NCI-H187 (cell line): ENCODE data around the gene CHRNA7.
"Not testable (repeated sequence)": the region's sequence is repeated elsewhere in the genome, so short reads cannot be mapped to it uniquely, and the experiment has no call there.

Source experiments
- DNase-seq, 2 experiments: peaks; one replicate each; lab custom pipeline; 2025; lab: John Stamatoyannopoulos, UW

The CHRNA7 gene

GRCh38 chr15:32120577-32121383, 90.5 kb downstream of the CHRNA7 start:
- no peak for DNase-seq

- DNase-seq = no peak
Observed at GRCh38 chr15:32121384-32121695, 91.0 kb downstream of the CHRNA7 start.

- DNase-seq = no peak
Observed at GRCh38 chr15:32122013-32122412, 91.7 kb downstream of the CHRNA7 start.

GRCh38 chr15:32123473-32123872, 93.2 kb downstream of the CHRNA7 start:
- DNase-seq = no peak

- no peak for DNase-seq
Observed at GRCh38 chr15:32124726-32125125, 94.4 kb downstream of the CHRNA7 start.

GRCh38 chr15:32125595-32125994, 95.3 kb downstream of the CHRNA7 start:
- no peak for DNase-seq

- no peak for DNase-seq
Observed at GRCh38 chr15:32129815-32130214, 99.5 kb downstream of the CHRNA7 start.

GRCh38 chr15:32130823-32131222, 100.5 kb downstream of the CHRNA7 start:
- no peak for DNase-seq

GRCh38 chr15:32131803-32132202, 101.5 kb downstream of the CHRNA7 start:
- DNase-seq = no peak

GRCh38 chr15:32132859-32133258, 102.5 kb downstream of the CHRNA7 start:
- no peak for DNase-seq

GRCh38 chr15:32134842-32135241, 104.5 kb downstream of the CHRNA7 start:
- DNase-seq = no peak

- no peak for DNase-seq
Observed at GRCh38 chr15:32135335-32135734, 105.0 kb downstream of the CHRNA7 start.

GRCh38 chr15:32145512-32145911, 115.2 kb downstream of the CHRNA7 start:
- DNase-seq = not testable (repeated sequence)

- DNase-seq = no peak
Observed at GRCh38 chr15:32148833-32149555, 118.7 kb downstream of the CHRNA7 start.

- no peak for DNase-seq
Observed at GRCh38 chr15:32152574-32152973, 122.3 kb downstream of the CHRNA7 start.

- DNase-seq = not testable (repeated sequence)
Observed at GRCh38 chr15:32153868-32154623, 123.7 kb downstream of the CHRNA7 start.

- DNase-seq = not testable (repeated sequence)
Observed at GRCh38 chr15:32162143-32162542, 131.8 kb downstream of the CHRNA7 start.

- DNase-seq = not testable (repeated sequence)
Observed at GRCh38 chr15:32164065-32164464, 133.8 kb downstream of the CHRNA7 start.

GRCh38 chr15:32164747-32165146, 134.4 kb downstream of the CHRNA7 start:
- not testable (repeated sequence) for DNase-seq

GRCh38 chr15:32165775-32166174, 135.5 kb downstream of the CHRNA7 start:
- not testable (repeated sequence) for DNase-seq

- not testable (repeated sequence) for DNase-seq
Observed at GRCh38 chr15:32166270-32166669, 136.0 kb downstream of the CHRNA7 start.

- DNase-seq = not testable (repeated sequence)
Observed at GRCh38 chr15:32167913-32168312, 137.6 kb downstream of the CHRNA7 start.

- DNase-seq = not testable (repeated sequence)
Observed at GRCh38 chr15:32180579-32180978, 150.3 kb downstream of the CHRNA7 start.
